Activated CD4-positive, alpha-beta T cell treated with anti-CD3 and anti-CD28 coated beads for 1 hour (primary cell): ENCODE measurements around the gene SIK2.

Source experiments
- DNase-seq: peaks from one replicate; pipeline ENCODE4 v3.0.0-alpha.2; 2020

Gene SIK2

DNA sequence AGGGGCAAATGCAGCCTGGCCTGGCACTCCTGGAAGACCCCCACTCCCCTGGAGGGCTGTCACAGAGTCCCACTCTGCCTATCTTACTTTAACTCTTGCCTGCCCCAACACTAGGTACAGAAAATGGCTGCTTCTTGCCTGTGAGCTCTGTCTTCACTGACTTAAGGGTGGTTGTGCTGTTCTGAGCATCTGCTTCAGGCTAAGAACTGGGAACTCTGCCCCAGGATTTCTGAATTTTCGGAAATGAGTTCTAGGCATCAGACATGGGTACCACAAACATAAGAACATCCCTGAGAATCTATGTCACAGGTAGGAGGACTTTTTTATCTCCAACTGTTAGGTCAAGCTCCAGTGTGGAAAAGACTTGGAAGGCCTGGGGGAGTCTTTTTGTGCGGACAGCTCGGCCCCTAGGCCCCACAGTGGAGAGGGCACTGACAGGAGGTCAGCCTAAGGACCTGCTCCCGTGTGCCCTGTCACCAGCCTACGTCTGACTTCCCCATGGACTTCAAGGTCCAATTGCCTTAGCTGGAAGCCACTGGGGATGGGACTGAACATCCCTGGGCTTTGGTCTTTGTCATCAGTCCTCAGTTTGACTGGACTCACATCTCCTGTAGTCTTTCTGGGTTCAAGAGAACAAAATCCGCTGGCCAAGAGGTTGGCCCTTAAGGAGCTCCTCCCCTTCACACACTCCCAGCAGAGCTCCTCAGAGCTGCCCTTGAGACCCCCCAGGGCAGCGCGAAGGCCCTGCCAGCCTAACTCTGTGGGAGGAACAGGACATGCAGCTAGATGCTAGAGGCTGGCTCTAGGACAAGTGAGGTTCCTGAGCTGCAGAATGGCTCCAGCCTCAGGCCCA lies 132.1 kb downstream of the SIK2 start:
- no peak for DNase-seq

DNA sequence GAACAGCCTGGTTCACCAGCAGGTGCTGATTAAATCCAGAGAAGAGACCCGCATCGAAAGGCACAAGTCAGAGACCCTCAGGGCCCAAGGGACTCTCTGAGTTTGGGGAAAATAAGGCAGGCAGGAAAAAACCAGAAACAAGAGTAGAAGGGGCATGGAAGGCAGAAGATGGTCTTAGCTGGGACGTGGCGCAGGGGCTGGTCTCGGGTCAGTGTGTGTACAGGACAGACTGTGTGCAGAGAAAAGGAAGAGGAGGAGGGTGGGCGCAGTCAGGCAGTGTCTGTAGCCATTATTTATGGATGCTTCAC lies 132.7 kb downstream of the SIK2 start:
- no peak for DNase-seq

DNA sequence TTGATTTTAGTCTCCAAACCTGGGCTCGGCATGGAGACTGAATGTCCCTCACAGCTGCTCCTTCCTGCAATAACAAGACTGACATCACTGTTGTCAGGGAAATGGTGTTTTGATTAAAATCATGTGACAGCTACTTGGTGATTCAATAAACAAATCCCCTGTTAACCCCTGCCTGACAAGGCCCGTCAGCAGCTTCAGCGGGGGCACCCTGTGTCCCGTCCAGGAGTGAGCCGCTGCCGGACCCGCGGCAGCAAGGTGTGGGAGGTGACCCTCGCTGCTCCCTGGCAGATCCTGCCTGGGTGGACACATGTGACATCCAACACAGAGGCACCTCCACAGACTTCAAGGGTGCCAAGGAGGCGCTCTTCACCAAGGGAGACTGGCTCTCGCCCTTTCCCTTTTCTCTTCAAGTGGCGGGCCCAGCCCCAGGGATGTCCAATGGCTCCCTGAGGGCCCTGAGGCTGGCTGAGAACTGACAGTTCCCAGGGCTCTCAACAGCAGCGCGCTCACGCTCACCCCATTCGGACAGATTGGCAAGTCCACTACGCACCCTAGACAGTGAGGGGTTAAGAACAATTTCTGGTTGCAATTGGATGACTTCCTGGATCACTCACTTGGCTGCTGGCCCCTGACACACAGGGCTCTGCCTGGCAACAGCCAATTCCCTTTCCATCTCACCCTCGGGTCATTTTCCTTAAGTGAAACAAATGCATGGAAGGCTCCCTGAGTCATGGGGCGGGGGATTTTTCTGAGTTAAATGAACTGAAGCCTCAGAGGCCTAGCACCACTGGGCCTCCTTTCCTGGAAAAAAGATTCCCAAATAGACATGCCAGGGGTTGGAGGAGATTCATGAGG lies 133.2 kb downstream of the SIK2 start:
- no peak for DNase-seq

DNA sequence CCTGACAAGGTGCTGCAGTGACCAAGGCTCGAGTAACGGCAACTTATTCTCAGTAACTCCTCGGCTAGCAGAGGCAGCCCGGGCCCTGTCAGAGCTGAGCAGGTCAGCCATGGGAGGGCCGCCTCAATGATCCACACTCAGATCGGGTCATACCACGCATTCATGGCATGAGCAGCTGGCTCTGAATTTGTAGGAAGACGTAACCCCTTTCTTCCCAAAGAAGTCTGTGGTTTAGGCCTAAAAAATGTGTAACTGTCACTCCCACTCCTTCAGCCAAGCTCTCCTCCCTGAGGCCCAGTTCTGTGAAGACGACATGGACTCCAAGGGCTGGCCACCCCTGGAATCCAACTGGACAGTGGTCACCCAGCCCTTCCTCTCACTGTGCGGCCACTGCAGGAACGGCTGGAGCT lies 133.9 kb downstream of the SIK2 start:
- DNase-seq, result no peak

DNA sequence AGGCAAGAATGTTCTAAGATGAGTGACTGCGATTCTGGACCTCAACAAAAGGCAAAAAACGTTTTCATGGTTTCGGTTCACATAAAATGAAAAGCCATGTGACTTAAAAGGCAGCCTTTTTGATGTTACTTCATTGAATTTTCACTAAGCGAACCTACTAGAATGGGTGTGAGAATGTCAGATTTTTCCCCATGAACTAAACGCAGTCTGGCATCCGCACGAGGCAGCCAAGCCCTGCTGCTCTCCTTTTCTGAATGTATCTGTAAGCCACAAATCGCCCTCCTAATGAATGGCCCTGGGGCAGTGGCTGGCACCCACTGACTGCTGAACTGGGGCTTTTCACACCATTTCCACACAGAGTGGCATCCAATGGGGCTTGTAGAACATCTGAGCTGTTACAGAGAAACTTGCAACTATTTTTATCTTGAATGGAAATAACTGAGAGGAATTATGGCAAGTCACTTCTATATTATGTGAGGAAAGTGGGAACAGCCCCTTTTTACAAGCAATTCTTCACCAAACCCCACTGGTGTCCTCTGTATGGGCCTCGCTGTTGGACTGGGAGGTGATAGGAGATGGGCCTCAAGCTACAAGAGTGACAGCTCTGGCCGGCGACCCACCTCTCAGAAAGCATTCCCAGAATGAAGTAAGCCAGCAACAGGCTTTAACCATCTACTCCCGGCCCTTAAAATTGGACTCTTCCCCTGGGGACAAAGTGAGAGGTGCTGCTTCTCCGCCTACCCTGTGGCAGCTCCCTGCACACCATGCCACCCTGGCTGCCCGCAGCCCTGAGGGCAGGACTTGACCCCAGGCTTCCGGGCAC lies 134.6 kb downstream of the SIK2 start:
- no peak for DNase-seq

DNA sequence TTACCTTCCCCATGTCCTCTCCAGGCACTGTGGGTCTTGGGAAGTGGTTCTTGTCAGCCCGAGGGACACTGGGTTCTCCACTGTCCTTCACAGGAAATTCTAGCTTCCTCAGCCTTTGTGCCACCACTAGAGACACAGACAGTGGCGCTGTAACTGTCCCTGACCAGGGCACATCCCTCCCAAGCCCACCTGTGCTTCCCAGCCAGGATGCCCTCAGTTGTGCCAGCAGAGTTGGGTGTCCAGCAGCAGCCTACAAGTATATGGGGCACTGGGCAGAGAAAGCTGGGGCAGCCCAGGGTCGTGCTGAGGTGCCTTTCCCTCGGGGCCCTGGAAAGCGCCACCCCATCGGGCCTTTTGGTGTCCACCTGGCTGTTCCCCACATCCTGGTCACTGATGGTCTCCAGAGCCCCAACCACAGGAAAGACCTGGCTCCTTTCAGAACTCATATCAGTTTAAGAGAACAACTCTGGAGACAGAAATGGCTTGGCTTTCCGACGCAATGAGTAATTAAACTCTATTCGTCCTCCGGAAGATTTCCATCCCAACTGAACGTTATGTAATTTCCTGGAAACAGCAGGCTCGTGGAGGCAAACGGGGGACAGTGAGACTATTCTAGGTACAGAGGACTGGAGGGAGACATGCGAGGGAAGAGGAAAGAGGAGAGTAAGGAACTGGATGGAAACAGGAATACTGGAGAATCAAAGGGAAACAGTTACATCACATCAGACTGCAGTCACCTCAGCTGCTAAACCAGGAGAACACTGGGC lies 135.4 kb downstream of the SIK2 start:
- DNase-seq, result no peak

DNA sequence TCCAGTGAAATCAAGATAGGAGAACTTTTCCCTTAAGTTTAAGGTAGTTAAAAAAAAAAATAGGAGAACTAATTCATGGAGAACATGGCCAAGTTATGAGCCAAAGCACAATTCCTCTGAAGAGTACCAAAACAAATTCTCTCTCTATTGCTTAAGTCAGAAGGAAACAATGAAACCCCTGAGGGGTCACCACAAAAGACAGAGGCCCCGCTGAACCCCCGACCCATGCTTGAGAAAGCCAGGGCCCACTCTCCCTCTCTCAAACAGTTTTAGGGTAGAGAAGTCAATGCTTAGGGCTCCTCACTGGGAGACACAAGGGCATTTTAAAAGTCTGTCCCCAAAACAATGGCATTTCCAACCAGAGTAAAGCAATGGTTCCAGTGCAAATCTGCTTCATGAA lies 137.1 kb downstream of the SIK2 start:
- no peak for DNase-seq

DNA sequence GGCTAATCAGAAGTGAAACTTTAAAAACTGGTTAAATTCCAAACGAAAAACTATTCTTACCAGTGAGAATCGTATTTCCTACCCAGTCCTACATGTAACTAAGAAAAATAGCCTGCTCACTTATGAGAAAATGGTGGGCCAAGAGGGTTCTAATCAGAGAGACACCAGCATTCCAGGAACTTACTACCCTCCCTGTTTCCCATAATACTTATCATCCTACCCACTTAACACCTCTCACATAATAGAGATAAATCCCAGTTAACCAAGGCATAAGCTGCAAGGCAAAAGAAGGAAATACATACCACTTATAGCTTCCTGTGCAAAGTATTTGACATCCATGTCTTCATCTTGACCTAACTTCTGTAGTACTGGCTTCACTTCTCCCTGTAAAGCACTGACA lies 139.5 kb downstream of the SIK2 start:
- no peak for DNase-seq

DNA sequence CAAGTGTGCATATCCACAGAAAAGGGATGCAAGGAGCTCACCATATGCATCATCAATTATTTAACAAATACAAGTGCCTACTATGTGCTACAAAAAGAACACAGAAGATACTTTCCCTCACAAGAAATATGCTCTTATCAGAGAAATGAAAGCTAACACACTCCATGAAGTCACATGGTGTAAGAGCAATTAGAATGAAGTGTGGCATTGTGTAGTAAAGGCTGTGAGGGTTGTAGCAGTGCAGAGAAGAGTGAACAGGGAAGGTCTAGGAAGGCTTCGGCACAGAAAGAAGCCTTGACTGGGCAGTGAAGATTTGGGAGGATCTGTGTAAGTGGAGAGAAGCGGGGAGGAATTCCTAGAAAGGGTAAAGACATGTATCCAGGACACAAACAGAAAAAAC lies 141.5 kb downstream of the SIK2 start:
- DNase-seq, result no peak

DNA sequence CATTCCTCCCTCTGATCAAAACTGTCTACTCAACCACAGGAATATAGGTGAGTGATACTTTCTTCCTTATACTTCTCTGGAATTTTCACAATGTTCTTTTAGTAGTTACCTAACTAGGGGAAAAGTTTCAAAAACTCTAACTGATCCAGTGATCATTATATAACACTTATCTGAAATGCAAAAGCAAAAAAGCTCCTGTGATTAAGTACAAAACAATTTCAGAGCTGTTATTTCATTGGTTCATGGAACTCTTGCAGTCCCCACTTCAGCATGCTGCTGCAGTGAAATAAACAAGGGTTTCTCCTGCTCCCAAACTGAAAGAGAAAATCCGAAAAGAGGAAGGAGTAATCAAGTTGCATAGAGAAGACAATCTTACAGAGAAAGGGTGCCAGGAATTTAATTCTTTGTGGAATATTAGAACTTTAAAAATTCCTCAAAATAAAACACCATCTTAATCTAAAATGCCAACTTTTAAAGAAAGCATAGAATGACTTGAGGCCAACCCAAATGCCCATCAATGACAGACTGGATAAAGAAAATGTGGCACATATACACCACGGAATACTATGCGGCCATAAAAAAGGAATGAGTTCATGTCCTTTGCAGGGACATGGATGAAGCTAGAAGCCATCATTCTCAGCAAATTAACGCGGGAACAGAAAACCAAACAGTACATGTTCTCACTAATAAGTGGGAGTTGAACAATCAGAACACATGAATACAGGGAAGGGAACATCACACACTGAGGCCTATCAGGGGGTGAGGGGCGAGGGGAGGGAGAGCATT lies 143.7 kb downstream of the SIK2 start:
- no peak for DNase-seq

DNA sequence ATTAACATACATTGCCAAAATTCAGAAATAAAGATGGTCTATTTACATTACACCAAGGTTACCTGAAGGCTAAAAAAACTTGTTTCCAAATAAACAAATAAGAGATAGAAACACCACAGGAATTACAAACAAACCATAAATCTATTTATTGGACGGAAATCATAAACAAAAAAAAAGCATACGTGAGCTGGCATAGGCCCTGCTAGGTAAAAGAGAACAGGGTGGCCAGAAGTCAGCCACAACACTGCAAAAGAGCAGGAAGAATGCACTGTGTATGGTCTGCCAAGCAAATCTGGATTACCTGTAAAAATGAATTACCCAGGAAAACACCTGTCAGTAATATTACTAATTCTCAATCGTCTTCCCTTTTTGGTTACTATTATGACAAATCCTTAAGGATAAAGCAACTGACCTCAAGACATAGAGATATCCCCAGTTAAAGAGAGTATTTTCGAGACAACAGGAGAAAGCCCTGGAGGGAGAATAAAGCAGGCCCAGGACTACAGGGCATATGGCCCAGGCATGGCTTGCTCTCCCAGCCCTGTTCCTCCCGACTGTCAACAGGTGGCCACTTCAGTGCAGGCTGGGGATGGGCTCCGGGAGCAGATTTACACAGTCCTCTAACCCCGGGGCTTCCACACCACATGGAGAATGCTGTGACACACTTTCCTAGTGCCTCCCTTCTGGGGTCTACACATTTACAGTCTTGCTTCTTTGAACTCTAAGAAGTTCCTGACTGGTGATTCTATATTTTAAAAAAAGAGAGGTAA lies 146.0 kb downstream of the SIK2 start:
- no peak for DNase-seq

DNA sequence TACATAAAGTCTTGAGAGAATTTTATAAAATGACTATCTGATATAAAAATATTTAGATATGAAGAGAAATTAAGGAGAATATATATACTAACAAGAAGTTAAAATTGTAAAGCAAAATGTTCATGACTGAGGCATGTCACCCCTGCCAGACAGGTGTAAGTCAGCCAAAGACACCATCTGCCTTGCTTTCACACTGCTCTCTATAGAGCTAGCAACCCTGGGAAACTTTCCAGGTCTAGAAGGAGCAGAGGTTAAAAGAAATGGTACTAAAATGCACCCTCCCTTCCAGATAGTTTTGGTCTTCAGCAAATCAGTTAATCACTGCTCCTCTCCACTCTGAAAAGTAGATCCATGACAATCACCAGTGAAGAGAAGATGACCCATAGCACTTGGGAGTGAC lies 147.4 kb downstream of the SIK2 start:
- no peak for DNase-seq

DNA sequence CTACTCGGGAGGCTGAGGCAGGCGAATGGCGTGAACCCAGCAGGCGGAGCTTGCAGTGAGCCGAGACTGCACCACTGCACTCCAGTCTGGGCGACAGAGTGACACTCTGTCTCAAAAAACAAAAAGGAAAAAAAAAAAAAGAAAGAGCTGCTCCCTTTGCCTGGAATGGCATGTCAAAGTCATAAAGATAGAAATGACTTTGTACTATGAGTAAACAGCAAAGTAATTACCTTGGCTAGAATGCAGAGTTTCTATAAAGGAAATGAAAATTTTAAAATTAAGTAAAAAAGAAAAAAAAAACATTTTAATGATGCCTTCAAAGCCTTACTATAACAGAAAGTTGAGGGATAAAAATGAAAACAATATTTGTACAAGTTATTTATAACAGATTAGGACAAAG lies 153.8 kb downstream of the SIK2 start:
- DNase-seq, result no peak

DNA sequence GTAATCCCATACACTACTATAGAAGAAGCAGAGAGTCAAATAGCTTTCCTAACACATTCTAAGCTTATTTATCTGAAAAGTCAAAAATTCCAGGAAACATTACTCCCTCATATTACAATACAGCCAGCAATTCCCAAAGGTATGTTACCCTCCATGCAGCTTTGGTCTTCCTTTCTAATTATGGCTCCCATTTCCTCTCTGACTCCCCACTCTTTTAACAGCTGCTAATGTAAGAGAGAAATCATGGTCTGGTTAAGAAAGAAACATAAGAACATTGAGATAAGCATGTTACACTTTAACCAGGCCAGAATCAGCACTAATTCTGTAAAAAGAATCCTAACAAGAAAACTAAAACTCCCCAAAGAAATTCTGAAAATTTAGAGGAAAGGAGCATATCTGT lies 157.1 kb downstream of the SIK2 start:
- no peak for DNase-seq

DNA sequence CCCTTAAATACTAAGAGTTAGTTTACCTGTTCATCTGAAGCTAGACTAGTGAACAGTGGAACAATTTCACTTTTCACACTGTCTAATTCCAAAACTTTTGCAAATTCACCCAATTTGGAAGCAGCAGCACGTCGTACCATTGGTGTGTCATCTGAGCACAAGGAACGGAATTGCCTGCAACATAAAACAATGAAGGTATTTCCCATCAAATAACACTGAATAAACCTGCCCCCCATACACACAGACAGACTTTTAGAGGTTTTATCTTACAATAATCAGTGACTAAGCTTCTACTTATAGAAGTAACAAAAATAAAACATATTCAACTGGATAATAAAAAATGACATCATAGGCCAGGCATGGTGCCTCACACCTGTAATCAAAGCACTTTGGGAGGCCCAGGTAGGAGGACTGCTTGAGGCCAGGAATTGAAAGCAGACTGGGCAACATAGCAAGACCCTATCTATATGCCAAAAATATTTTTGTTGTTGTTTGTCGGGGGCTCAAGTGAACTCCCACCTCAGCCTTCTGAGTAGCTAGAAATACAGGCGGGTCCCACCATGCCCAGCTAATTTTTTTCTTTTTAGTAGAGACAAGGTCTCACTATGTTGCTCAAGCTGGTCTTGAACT lies 157.6 kb downstream of the SIK2 start:
- DNase-seq, result no peak

DNA sequence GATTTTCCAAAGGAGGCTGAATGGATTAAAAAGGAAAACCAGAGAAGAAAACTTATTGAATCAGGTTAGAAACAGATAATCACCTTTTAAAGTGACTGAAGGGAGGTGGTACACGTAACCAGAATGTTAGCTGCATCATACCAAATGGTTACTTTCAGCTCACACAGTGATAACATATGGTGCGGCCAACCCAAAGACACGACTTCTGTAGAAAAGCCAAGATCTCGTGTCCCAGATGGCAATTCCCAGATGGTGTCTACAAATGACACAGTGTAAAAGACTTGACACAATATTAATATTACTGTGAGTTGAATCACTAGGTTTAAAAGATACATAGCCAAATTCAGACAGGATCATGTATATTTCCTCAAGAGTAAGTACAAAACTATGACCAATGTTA lies 158.8 kb downstream of the SIK2 start:
- no peak for DNase-seq

DNA sequence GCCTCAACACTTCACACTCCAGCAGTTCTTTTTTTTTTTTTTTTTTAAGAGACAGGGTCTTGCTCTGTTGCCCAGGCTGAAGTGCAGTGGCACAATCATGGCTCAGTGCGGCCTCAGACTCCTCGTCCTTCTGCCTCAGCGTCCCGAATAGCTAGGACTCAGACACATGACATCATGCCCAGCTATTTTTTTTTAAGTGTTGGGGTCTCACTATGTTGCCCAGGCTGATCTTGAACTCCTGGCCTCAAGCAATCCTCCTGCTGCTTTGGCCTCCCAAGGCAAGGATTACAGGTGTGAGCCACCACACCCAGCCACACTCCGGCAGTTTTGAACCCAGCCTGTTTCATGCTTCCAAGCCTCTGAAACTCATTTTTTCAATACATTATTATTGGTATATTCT lies 160.3 kb downstream of the SIK2 start:
- no peak for DNase-seq

DNA sequence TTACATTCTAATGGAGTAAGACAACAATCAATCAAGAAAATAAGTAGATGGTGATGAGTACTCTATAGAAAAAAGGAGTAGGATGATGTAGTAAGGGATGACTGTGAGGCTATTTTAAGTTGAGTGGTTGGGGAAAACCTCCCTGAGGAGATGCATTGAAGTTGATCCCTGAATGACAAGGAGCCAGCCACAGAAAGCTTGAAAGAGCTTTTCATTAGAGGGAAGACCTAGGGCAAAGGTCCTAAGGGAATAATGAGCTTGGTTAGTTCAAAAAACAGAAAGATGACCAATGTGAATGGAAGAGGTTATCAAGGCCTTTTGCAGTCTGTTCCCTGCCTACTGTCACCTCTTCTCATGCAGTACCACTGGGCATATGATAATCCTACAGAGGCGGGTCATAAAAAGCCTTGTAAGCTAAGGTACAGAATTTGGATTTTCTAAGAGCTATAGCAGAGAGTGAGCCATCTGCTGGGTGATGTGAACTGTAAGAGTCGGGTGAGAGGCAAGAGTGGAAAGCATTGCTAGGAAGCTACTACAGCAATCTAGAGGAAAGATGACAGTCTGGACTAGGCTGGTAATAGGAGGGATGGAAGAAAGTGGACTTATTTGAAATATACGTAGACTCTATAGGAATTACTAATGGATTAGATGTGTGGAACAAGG lies 160.9 kb downstream of the SIK2 start:
- no peak for DNase-seq

DNA sequence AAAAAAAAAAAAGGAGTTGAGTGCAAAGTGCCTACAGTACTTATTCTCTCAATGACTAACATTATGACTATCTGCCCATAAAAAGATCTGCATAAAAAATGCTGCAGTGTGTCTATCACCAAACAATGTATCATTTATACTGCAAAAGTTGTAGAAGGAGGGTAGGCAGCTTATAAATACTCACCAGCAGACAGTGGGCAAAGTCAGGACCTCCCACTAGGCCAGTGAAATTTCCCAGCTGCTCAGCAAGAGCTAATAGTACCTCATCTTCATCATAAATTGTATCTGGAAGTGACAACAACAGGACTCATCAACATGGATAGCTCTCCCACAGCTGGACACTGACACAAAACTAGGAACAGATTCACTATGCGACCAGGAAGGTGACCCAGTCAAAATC lies 162.4 kb downstream of the SIK2 start:
- DNase-seq, result no peak
